ENCODE data around the gene MED13L. TPM values are rescaled to one million over a fixed set of nuclear protein-coding genes. Genes with fewer than 3 reads are reported as not detected.

The MED13L gene
- total and polyA plus RNA-seq, 2 donors (not counting 3 experiments of a cell fraction or from before 2014, with no cell fraction given) = 27.4 to 93.6 TPM

DNA sequence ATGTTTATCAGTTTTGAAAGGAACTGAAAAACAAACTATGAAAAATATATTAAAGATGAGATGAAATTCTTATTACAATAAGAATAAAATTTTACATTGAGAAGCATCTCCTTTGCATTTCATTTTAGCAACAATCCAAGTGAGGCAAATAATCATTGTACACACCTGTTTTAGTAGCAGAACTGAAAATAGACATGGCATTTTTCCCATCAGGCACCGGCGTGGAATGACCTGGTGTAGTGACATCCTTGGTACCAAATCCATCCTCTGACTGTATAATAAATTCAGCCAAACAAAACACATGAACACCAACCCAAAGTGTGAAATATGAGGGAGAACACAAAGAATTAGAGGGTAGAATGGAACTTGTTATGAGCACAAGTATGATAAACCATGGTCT, 271.4 kb downstream of the MED13L start:
- Histone ChIP-seq H4K20me1 (replicated peaks; ENCODE audit: control insufficient read depth, extremely low read depth, insufficient read depth, low read length) (no peaks in the 10 kb centered on the region), H2AFZ (ENCODE audit: low read depth, low read length) (no peak overlapping the region), H3K9ac (replicated peaks; ENCODE audit: extremely low read depth, insufficient read depth, low read length) (no peak overlapping the region), H3K9me3 (replicated peaks; ENCODE audit: control insufficient read depth, insufficient read depth, low read length) (no peaks in the 10 kb centered on the region), H3K27me3 (ENCODE audit: control insufficient read depth in 2 of 2, insufficient read depth in 2 of 2, low read length in 2 of 2) (no peaks in the 10 kb centered on the region), H3K4me3 (replicated peaks in 1 of 3; ENCODE audit: insufficient read depth in 1 of 3, low read depth in 1 of 3, low read length in 3 of 3) (no peak overlapping the region), H3K4me2 (ENCODE audit: insufficient read depth, low read length) (no peak overlapping the region), H3K9me1 (replicated peaks; ENCODE audit: control insufficient read depth, extremely low read depth, insufficient read depth, low read length) (no peaks in the 10 kb centered on the region), H3K79me2 (ENCODE audit: control insufficient read depth, insufficient read depth, low read length) (no peaks in the 10 kb centered on the region), H3K27ac (ENCODE audit: insufficient read depth, low read depth, low read length) (no peak overlapping the region), H3K36me3 (ENCODE audit: control insufficient read depth in 2 of 2, extremely low read depth in 1 of 2, insufficient read depth in 2 of 2, low read length in 2 of 2) (peaks cover 4 to 11% of the 10 kb centered on the region in 2 experiments), H3K4me1 (ENCODE audit: control insufficient read depth, extremely low read depth, insufficient read depth, low read length) (no peaks in the 10 kb centered on the region)
- TF ChIP-seq, protein P1, sequence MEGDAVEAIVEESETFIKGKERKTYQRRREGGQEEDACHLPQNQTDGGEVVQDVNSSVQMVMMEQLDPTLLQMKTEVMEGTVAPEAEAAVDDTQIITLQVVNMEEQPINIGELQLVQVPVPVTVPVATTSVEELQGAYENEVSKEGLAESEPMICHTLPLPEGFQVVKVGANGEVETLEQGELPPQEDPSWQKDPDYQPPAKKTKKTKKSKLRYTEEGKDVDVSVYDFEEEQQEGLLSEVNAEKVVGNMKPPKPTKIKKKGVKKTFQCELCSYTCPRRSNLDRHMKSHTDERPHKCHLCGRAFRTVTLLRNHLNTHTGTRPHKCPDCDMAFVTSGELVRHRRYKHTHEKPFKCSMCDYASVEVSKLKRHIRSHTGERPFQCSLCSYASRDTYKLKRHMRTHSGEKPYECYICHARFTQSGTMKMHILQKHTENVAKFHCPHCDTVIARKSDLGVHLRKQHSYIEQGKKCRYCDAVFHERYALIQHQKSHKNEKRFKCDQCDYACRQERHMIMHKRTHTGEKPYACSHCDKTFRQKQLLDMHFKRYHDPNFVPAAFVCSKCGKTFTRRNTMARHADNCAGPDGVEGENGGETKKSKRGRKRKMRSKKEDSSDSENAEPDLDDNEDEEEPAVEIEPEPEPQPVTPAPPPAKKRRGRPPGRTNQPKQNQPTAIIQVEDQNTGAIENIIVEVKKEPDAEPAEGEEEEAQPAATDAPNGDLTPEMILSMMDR (IDR thresholded peaks at IDR 0.05; ENCODE audit: extremely low read depth in 1 of 2, insufficient read depth in 1 of 2, low read depth in 1 of 2, low read length in 2 of 2) = no peak
- TF ChIP-seq FOS (IDR thresholded peaks at IDR 0.05; ENCODE audit: borderline replicate concordance, insufficient read depth, low read length) (no peak), JUN (IDR thresholded peaks at IDR 0.05; ENCODE audit: borderline replicate concordance, insufficient read depth, insufficient read length, low read depth) (no peak)
- CTCF ChIA-PET = interaction anchor here (0.6 to 1.1 kb wide), 2 partner anchors 8 to 230 kb away, joined by 3 read pairs; no protein-coding TSS in a partner anchor
- no TSS peak for BruUV-seq (replicated peaks)
- FAIRE-seq = no peak
- intact Hi-C loops (cut with micrococcal nuclease) = no loop called here
- DNase-seq (ENCODE audit: low read depth, low spot score) = no peak
- dilution Hi-C loops (cut with MboI; ENCODE audit: extremely low pct_ligation_motif_present, low sequenced_read_pairs) = no loop called here
- POLR2A ChIA-PET = no interaction called here

DNA sequence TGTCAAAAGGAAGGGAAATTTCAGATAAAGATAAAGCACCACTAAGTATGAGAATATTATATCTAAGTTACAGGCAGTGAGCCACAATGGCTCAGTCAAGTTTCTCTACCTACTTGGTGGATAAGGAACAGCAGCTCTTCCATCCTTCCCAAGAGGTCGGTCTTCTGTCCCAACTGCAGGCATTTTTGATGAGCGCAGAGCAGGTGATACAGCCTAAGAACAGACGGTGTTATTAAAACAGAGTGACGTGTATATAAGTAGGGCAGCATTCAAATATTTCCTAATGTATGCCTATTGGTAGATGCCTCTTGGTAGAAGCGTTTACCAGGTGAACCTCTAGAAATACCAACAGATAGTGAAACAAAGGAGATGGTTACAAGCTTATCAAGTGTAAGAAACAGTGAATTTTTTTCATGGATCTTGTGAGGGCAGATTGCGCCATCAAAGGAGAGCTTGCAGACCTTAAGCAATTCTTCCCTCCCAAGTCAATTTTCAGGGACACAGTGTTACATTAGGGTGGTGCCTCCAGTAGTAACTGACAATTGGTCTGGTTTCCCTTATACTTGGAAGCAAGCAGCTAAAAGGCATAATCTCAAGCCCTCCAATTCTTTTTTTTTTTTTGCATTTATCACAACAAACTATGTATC, 274.5 kb downstream of the MED13L start:
- Histone ChIP-seq H3K27ac (ENCODE audit: insufficient read depth, low read depth, low read length) (no peak overlapping the region), H3K4me1 (ENCODE audit: control insufficient read depth, extremely low read depth, insufficient read depth, low read length) (no peaks in the 10 kb centered on the region), H4K20me1 (replicated peaks; ENCODE audit: control insufficient read depth, extremely low read depth, insufficient read depth, low read length) (no peaks in the 10 kb centered on the region), H3K27me3 (ENCODE audit: control insufficient read depth in 2 of 2, insufficient read depth in 2 of 2, low read length in 2 of 2) (no peaks in the 10 kb centered on the region), H3K9ac (replicated peaks; ENCODE audit: extremely low read depth, insufficient read depth, low read length) (no peak overlapping the region), H3K9me1 (replicated peaks; ENCODE audit: control insufficient read depth, extremely low read depth, insufficient read depth, low read length) (no peaks in the 10 kb centered on the region), H3K9me3 (replicated peaks; ENCODE audit: control insufficient read depth, insufficient read depth, low read length) (no peaks in the 10 kb centered on the region), H3K4me2 (ENCODE audit: insufficient read depth, low read length) (no peak overlapping the region), H3K4me3 (replicated peaks in 1 of 3; ENCODE audit: insufficient read depth in 1 of 3, low read depth in 1 of 3, low read length in 3 of 3) (no peak overlapping the region), H3K36me3 (ENCODE audit: control insufficient read depth in 2 of 2, extremely low read depth in 1 of 2, insufficient read depth in 2 of 2, low read length in 2 of 2) (peaks cover 2 to 7% of the 10 kb centered on the region in 2 experiments), H2AFZ (ENCODE audit: low read depth, low read length) (no peak overlapping the region), H3K79me2 (ENCODE audit: control insufficient read depth, insufficient read depth, low read length) (no peaks in the 10 kb centered on the region)
- DNase-seq (ENCODE audit: low read depth, low spot score) = no peak
- ChIA-PET POLR2A (no interaction called here), CTCF (interaction anchor here (0.6 to 3.1 kb wide), 8 partner anchors 8 to 711 kb away, joined by 3 to 14 read pairs (median 4); no protein-coding TSS in a partner anchor)
- dilution Hi-C loops (cut with MboI; ENCODE audit: extremely low pct_ligation_motif_present, low sequenced_read_pairs) (no loop called here), intact Hi-C loops (cut with micrococcal nuclease) (no loop called here)
- peak; percentile 33 for FAIRE-seq
- no peak for TF ChIP-seq EZH2 (IDR thresholded peaks at IDR 0.05; ENCODE audit: borderline replicate concordance, low read depth, low read length, severe bottlenecking)
- no peak for TF ChIP-seq GATA2 (IDR thresholded peaks at IDR 0.05; ENCODE audit: insufficient read depth, insufficient read length, low read depth, low read length)
- TF ChIP-seq, protein P1 (IDR thresholded peaks at IDR 0.05; ENCODE audit: extremely low read depth in 1 of 2, insufficient read depth in 1 of 2, low read depth in 1 of 2, low read length in 2 of 2) = no peak
- no peak for TF ChIP-seq FOS (IDR thresholded peaks at IDR 0.05; ENCODE audit: borderline replicate concordance, insufficient read depth, low read length)
- TF ChIP-seq, protein P2, sequence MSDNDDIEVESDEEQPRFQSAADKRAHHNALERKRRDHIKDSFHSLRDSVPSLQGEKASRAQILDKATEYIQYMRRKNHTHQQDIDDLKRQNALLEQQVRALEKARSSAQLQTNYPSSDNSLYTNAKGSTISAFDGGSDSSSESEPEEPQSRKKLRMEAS (IDR thresholded peaks at IDR 0.05; ENCODE audit: insufficient read depth, insufficient read length) = no peak
- no peak for TF ChIP-seq MYC (IDR thresholded peaks at IDR 0.05; ENCODE audit: low read depth, low read length)
- TF ChIP-seq POLR2A (IDR thresholded peaks at IDR 0.05; ENCODE audit: low read depth, low read length) = no peak
- no peak for TF ChIP-seq POLR2AphosphoS5 (IDR thresholded peaks at IDR 0.05; ENCODE audit: insufficient read depth, low read depth, low read length)
- TF ChIP-seq JUN (IDR thresholded peaks at IDR 0.05; ENCODE audit: borderline replicate concordance, insufficient read depth, insufficient read length, low read depth) = no peak
- BruUV-seq (replicated peaks) = no TSS peak
